ENCODE data around the gene PRSS48. TPM values are rescaled to one million over a fixed set of nuclear protein-coding genes. Genes with fewer than 3 reads are reported as not detected.
"Not testable (repeated sequence)": the region's sequence is repeated elsewhere in the genome, so short reads cannot be mapped to it uniquely, and the experiment has no call there.

The PRSS48 gene
- total RNA-seq, 4 donors from 2014 or later = not detected

- 73 to 85% methylated on average over 3 to 6 of the region's 7 CpGs for WGBS, 2 donors (ENCODE audit: low coverage in 1 of 2)
- no peak for ATAC-seq
- no peak for TF ChIP-seq POLR2A (IDR thresholded peaks at IDR 0.05)
- no peak for TF ChIP-seq CTCF (IDR thresholded peaks at IDR 0.05)
- no peak for TF ChIP-seq EP300 (IDR thresholded peaks at IDR 0.05)
- no peak for TF ChIP-seq POLR2AphosphoS5 (IDR thresholded peaks at IDR 0.05)
- no peaks in the 10 kb centered on the region for H3K9me3 ChIP-seq
- H3K4me3 ChIP-seq = no peak overlapping the region
- H3K4me1 ChIP-seq = peaks cover 0 to 39% (median 5%) of the 10 kb centered on the region in 3 donors
- H3K27me3 ChIP-seq = no peaks in the 10 kb centered on the region
- H3K27ac ChIP-seq = peak overlapping the region in 1 of 4 donors; percentile 10
- H3K36me3 ChIP-seq = no peaks in the 10 kb centered on the region
Measured at GRCh38 chr4:151231915-151232595, 44.9 kb upstream of the PRSS48 start.

DNA sequence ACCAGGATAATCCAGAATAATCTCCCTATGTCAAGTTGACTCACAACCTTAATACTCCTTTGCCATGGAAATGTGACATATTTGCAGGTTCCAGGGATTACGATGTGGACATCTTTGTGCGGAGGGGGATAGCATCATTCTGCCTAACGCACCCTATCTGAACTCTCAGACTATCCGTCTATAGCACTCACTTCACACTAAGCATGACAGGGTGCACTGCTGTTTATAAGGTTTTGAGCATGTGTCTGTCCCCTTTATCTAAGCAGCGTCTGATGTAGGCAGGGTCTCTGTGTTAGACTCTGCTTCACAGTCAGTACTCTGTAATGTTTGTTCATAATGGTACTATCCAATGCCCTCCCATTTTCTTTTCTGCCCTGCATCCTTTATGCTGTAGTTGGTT is 43.4 kb upstream of the PRSS48 start:
- Histone ChIP-seq H3K4me1 (peaks cover 0 to 29% (median 0%) of the 10 kb centered on the region in 3 donors), H3K4me3 (no peak overlapping the region), H3K27ac (no peak overlapping the region), H3K36me3 (no peaks in the 10 kb centered on the region), H3K27me3 (no peaks in the 10 kb centered on the region), H3K9me3 (no peaks in the 10 kb centered on the region)
- no peak for TF ChIP-seq EP300 (IDR thresholded peaks at IDR 0.05)
- no peak for TF ChIP-seq POLR2AphosphoS5 (IDR thresholded peaks at IDR 0.05)
- TF ChIP-seq POLR2A (IDR thresholded peaks at IDR 0.05) = no peak
- TF ChIP-seq CTCF (IDR thresholded peaks at IDR 0.05) = no peak
- ATAC-seq = no peak
- WGBS, 2 donors (ENCODE audit: low coverage in 1 of 2) = 91 to 98% methylated on average over 5 of the region's 5 CpGs

GRCh38 chr4:151235373-151235772 is 41.6 kb upstream of the PRSS48 start:
- not testable (repeated sequence) for H3K4me3 ChIP-seq, ATAC-seq, H3K36me3 ChIP-seq, H3K9me3 ChIP-seq, H3K27me3 ChIP-seq, H3K27ac ChIP-seq
- 80 to 100% methylated on average over 1 of the region's 1 CpG for WGBS, 2 donors (ENCODE audit: low coverage in 1 of 2)
- peaks cover 0 to 27% (median 0%) of the 10 kb centered on the region in 3 donors for H3K4me1 ChIP-seq

- TF ChIP-seq POLR2AphosphoS5 (IDR thresholded peaks at IDR 0.05) = no peak
- TF ChIP-seq CTCF (IDR thresholded peaks at IDR 0.05) = no peak
- TF ChIP-seq POLR2A (IDR thresholded peaks at IDR 0.05) = no peak
- TF ChIP-seq EP300 (IDR thresholded peaks at IDR 0.05) = no peak
- Histone ChIP-seq H3K9me3 (no peaks in the 10 kb centered on the region), H3K4me1 (peaks cover 0 to 27% (median 0%) of the 10 kb centered on the region in 3 donors), H3K4me3 (no peak overlapping the region), H3K27me3 (no peaks in the 10 kb centered on the region), H3K36me3 (no peaks in the 10 kb centered on the region), H3K27ac (no peak overlapping the region)
- ATAC-seq = no peak
- WGBS, 2 donors (ENCODE audit: low coverage in 1 of 2) = no CpG with 5 or more reads among the region's 27 CpGs
Measured at GRCh38 chr4:151236036-151236435, 40.9 kb upstream of the PRSS48 start.

DNA sequence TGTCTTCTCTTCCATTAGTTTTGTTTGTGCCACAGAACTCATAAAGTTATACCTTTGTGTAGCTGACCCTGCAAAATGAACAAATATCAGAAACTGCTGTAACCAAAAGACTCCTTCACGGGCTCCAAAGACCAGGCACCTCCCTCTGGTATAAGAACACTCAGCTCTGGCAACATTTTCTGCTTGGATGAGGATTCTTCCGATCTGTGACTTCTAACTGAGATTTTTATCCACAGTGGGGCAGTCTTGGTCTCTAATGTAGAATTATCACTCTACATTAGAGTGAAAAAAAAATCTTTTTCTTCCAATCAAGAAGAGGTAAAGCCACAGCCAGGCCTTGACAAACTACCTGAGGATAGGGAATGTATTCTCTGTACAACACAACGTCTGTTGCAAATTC is 38.5 kb upstream of the PRSS48 start:
- H3K4me3 ChIP-seq = no peak overlapping the region
- H3K4me1 ChIP-seq = peaks cover 0 to 13% (median 0%) of the 10 kb centered on the region in 3 donors
- ATAC-seq = peak; percentile 51
- H3K27me3 ChIP-seq = no peaks in the 10 kb centered on the region
- no peaks in the 10 kb centered on the region for H3K9me3 ChIP-seq
- TF ChIP-seq CTCF (IDR thresholded peaks at IDR 0.05) (peak in 3 of 4 experiments; percentile 21 to 33 (median 26)), EP300 (IDR thresholded peaks at IDR 0.05) (no peak)
- no peak overlapping the region for H3K27ac ChIP-seq
- H3K36me3 ChIP-seq = no peaks in the 10 kb centered on the region
- WGBS, 2 donors (ENCODE audit: low coverage in 1 of 2) = 22 to 23% methylated on average over 3 of the region's 3 CpGs
